PC-9 (cell line): ENCODE results near the gene C16orf86. TPM values are rescaled to one million over a fixed set of nuclear protein-coding genes. Genes with fewer than 3 reads are reported as not detected.

Experiments used
- BruUV-seq: library from RNA; stranded (reverse); fragments of 400-500 nt; replicated peaks from 2 replicates; lab custom pipeline; 2021; lab: Mats Ljungman, UMichigan
- CTCF ChIA-PET: fragments of 300-600 bp; sonication (Branson Sonifier 250); formaldehyde crosslinking; loops from one replicate; lab custom pipeline; 2022; ENCODE audit warnings: antibody characterized with exemption; lab: Charles Lee
- POLR2A ChIA-PET: fragments of 300-600 bp; sonication (Branson Sonifier 250); formaldehyde crosslinking; loops from one replicate; lab custom pipeline; 2022; ENCODE audit warnings: antibody characterized with exemption; ENCODE audit not compliant: unreplicated experiment; lab: Charles Lee
- DNase-seq, 2 experiments: peaks; one replicate each; pipeline versions ENCODE4 v3.0.0 to v3.0.0-alpha.2; 2015 to 2022; ENCODE audit warnings: mixed read lengths in 1 of 2
- H2AFZ ChIP-seq: fragments of 200-600 bp; sonication (generic); 2 replicates; pipeline ENCODE4 v1.8.1; 2017; ENCODE audit warnings: antibody characterized with exemption
- H3F3A ChIP-seq: fragments of 200-600 bp; sonication (generic); 2 replicates; pipeline ENCODE4 v1.8.1; 2017; ENCODE audit warnings: antibody characterized with exemption, mild to moderate bottlenecking, low read depth; ENCODE audit not compliant: insufficient read depth
- H3K27ac ChIP-seq: fragments of 200-600 bp; sonication (generic); 2 replicates; pipeline ENCODE4 v1.6.1; 2016; ENCODE audit warnings: mixed run types
- H3K27me3 ChIP-seq: fragments of 200-600 bp; sonication (generic); 2 replicates; pipeline ENCODE4 v1.6.1; 2016; ENCODE audit warnings: low read depth, mixed run types; ENCODE audit not compliant: insufficient read depth
- H3K36me3 ChIP-seq: fragments of 200-600 bp; sonication (generic); 2 replicates; pipeline ENCODE4 v1.6.1; 2016; ENCODE audit warnings: low read depth, mixed run types
- H3K4me1 ChIP-seq: fragments of 200-600 bp; sonication (generic); replicated peaks from 2 replicates; pipeline ENCODE4 v1.6.1; 2016; ENCODE audit warnings: mixed run types; ENCODE audit not compliant: insufficient read depth
- H3K4me2 ChIP-seq: fragments of 200-600 bp; sonication (generic); 2 replicates; pipeline ENCODE4 v1.6.1; 2017; ENCODE audit warnings: mixed run types
- H3K4me3 ChIP-seq: fragments of 200-600 bp; sonication (generic); 2 replicates; pipeline ENCODE4 v1.6.1; 2016; ENCODE audit warnings: mixed run types
- H3K79me2 ChIP-seq: fragments of 200-600 bp; sonication (generic); 2 replicates; pipeline ENCODE4 v1.6.1; 2017; ENCODE audit warnings: low read depth, mixed run types
- H3K9me2 ChIP-seq: fragments of 200-600 bp; sonication (generic); 2 replicates; pipeline ENCODE4 v1.8.1; 2017; ENCODE audit warnings: mild to moderate bottlenecking; ENCODE audit not compliant: insufficient read depth
- H3K9me3 ChIP-seq: fragments of 200-600 bp; sonication (generic); 2 replicates; pipeline ENCODE4 v1.8.1; 2016; ENCODE audit warnings: low read depth; ENCODE audit not compliant: insufficient read depth
- H4K20me1 ChIP-seq: fragments of 200-600 bp; sonication (generic); 2 replicates; pipeline ENCODE4 v1.8.1; 2017; ENCODE audit not compliant: insufficient read depth
- EZH2 ChIP-seq: fragments of 200-600 bp; sonication (generic); IDR thresholded peaks from 2 replicates; pipeline ENCODE4 v1.8.0; 2017; ENCODE audit warnings: antibody characterized with exemption, low read depth
- intact Hi-C: fragments of 100-400 bp; cut with micrococcal nuclease; formaldehyde crosslinking; loops from one replicate; pipeline ENCODE4 v1.10.0; 2022; ENCODE audit not compliant: unreplicated experiment
- total RNA-seq: library from RNA; stranded (reverse); gene quantifications from 2 replicates; pipeline ENCODE4 v1.2.3, GENCODE V29; 2021
- TF ChIP-seq, protein P1 (sequence below): fragments of 200-600 bp; sonication (generic); conservative IDR thresholded peaks from 2 replicates; pipeline ENCODE4 v1.6.1; 2017; ENCODE audit warnings: mixed run types, antibody characterized with exemption, mild to moderate bottlenecking, moderate library complexity

C16orf86 gene
- total RNA-seq, 1 experiment from 2014 or later, result 0.46 TPM

DNA sequence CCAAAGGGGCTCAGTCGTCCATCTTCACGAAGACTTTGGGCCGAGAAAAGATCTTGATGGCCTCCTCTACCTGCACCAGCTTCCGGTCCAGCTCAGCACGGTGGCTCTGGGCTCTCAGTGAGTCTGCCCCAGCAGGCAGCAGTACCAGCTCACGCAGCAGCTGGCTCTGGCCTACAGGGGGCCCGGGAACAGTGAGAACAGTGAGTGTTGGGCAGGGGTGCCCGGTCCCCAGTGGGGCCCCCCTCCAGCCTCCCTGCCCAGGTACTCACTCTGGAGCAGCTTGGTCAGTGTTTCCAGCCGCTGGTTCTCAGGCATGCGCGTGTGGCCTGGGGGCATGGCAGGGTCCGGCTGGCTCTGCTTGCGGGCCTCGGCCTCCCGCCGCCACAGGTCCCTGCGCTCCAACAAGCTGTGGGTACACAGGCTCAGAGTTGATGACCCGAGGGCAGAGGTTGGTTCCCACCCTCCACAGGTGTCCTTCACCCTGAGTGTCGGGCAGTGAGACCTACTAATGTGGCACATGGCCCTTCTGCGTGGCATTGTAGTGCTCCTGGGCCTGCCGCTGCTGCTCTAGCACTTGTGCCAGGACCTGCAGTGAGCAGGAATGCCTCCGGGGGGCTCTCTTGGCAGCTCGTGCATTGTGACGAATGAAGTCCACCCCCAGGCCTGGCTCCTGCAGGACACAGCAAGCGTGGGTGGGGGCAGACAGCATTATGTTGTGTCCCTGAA is 3.3 kb upstream of the C16orf86 start:
- Histone ChIP-seq H3K4me3 (no peak overlapping the region), H3F3A (peaks cover 9% of the 10 kb centered on the region), H2AFZ (no peak overlapping the region), H3K4me1 (peaks cover 7% of the 10 kb centered on the region), H3K4me2 (no peak overlapping the region), H3K9me3 (no peaks in the 10 kb centered on the region), H3K36me3 (no peaks in the 10 kb centered on the region), H3K9me2 (no peaks in the 10 kb centered on the region), H4K20me1 (no peaks in the 10 kb centered on the region), H3K27ac (no peak overlapping the region), H3K79me2 (peaks cover 8% of the 10 kb centered on the region), H3K27me3 (no peaks in the 10 kb centered on the region)
- no TSS peak for BruUV-seq
- CTCF ChIA-PET, result interaction anchor here (0.6 kb wide), 1 partner anchor 184 kb away, joined by 4 read pairs; the partner anchor contains the start of gene CENPT
- TF ChIP-seq EZH2, result no peak
- TF ChIP-seq, protein P1, sequence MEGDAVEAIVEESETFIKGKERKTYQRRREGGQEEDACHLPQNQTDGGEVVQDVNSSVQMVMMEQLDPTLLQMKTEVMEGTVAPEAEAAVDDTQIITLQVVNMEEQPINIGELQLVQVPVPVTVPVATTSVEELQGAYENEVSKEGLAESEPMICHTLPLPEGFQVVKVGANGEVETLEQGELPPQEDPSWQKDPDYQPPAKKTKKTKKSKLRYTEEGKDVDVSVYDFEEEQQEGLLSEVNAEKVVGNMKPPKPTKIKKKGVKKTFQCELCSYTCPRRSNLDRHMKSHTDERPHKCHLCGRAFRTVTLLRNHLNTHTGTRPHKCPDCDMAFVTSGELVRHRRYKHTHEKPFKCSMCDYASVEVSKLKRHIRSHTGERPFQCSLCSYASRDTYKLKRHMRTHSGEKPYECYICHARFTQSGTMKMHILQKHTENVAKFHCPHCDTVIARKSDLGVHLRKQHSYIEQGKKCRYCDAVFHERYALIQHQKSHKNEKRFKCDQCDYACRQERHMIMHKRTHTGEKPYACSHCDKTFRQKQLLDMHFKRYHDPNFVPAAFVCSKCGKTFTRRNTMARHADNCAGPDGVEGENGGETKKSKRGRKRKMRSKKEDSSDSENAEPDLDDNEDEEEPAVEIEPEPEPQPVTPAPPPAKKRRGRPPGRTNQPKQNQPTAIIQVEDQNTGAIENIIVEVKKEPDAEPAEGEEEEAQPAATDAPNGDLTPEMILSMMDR, result peak; percentile 39; the same call in 1 of the 2 replicates
- POLR2A ChIA-PET, result interaction anchor here (0.6 kb wide), 1 partner anchor 78 kb away, joined by 4 read pairs; no protein-coding TSS in a partner anchor
- intact Hi-C loops, result no loop called here
- peak in 1 of 2 experiments; percentile 31 for DNase-seq

DNA sequence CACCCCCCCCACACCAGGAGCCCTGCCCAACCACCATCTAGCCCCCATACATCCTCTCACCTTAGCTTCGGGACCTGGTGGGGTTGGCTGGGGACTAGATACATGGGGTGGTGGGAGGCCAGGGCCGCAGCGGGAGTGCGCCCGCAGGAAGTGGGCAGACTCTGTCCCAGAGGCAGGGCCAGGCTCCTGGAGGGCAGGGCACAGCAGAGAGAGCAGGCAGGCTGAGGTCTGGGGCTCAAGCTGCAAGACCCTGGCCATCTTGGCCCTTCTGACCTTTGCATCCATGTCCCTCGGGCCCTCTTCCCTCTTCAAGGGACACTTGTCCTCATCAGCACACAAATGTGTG is 2.8 kb upstream of the C16orf86 start:
- no TSS peak for BruUV-seq
- Histone ChIP-seq H2AFZ (no peak overlapping the region), H3K4me2 (no peak overlapping the region), H3K27ac (no peak overlapping the region), H3F3A (peaks cover 9% of the 10 kb centered on the region), H4K20me1 (no peaks in the 10 kb centered on the region), H3K4me3 (no peak overlapping the region), H3K9me3 (no peaks in the 10 kb centered on the region), H3K79me2 (peaks cover 8% of the 10 kb centered on the region), H3K9me2 (no peaks in the 10 kb centered on the region), H3K27me3 (no peaks in the 10 kb centered on the region), H3K4me1 (peaks cover 5% of the 10 kb centered on the region), H3K36me3 (no peaks in the 10 kb centered on the region)
- POLR2A ChIA-PET, result interaction anchor here (0.6 kb wide), 1 partner anchor 79 kb away, joined by 4 read pairs; no protein-coding TSS in a partner anchor
- TF ChIP-seq EZH2, result no peak
- TF ChIP-seq, protein P1, result no peak
- CTCF ChIA-PET, result interaction anchor here (0.6 kb wide), 1 partner anchor 184 kb away, joined by 4 read pairs; the partner anchor contains the start of gene CENPT
- intact Hi-C loops, result no loop called here
- peak in 1 of 2 experiments; percentile 23 for DNase-seq

DNA sequence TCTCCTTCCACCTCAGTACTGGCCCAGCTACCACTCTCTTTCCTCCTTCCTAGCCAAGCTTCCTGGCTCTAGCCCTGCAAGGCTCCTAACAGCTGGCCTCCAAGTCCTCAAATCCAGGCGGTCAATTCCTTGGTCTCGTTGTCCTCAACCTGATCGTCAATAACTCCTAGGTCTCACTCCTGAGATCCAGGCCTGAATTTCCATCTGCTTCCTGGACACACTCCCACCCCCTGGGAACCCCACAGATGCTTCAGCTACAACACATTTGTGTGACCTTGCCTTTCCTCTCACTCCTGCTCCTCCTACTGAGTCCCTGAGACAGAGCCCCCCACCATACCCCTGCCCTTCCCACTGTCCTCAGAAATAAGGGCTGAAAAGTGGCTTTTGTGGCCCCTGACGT is 2.4 kb upstream of the C16orf86 start:
- no peak overlapping the region for H3K4me3 ChIP-seq
- no peaks in the 10 kb centered on the region for H3K9me3 ChIP-seq
- H3K79me2 ChIP-seq, result peaks cover 5% of the 10 kb centered on the region
- H3K4me1 ChIP-seq, result peaks cover under 1% of the 10 kb centered on the region; the same call in 1 of the 2 replicates
- DNase-seq, result peak in 1 of 2 experiments; percentile 11
- H2AFZ ChIP-seq, result no peak overlapping the region
- TF ChIP-seq EZH2, result no peak
- H3K27ac ChIP-seq, result no peak overlapping the region
- intact Hi-C loops, result no loop called here
- no peaks in the 10 kb centered on the region for H3K9me2 ChIP-seq
- no peak overlapping the region for H3K4me2 ChIP-seq
- H3K27me3 ChIP-seq, result no peaks in the 10 kb centered on the region
- H4K20me1 ChIP-seq, result no peaks in the 10 kb centered on the region
- POLR2A ChIA-PET, result no interaction called here
- CTCF ChIA-PET, result no interaction called here
- H3K36me3 ChIP-seq, result no peaks in the 10 kb centered on the region
- BruUV-seq, result no TSS peak
- peaks cover 9% of the 10 kb centered on the region for H3F3A ChIP-seq
